ENCODE results near the gene ARMH1. TPM values are rescaled to one million over a fixed set of nuclear protein-coding genes. Genes with fewer than 3 reads are reported as not detected.
A peak's percentile ranks its signal among the peaks of the same experiment; 100 is the strongest.
"Not testable (repeated sequence)": the region's sequence is repeated elsewhere in the genome, so short reads cannot be mapped to it uniquely, and the experiment has no call there.

The ARMH1 gene
- total and polyA plus RNA-seq, 2 experiments from 2014 or later: 1.4 to 1.6 TPM

GRCh38 chr1:44743211-44743610 is 68.7 kb downstream of the ARMH1 start:
- H3K9me3 ChIP-seq (ENCODE audit: low read depth): no peaks in the 10 kb centered on the region
- peak; percentile 24 for DNase-seq
- H3K36me3 ChIP-seq (ENCODE audit: low read depth): no peaks in the 10 kb centered on the region
- no peaks in the 10 kb centered on the region for H3K9me2 ChIP-seq (ENCODE audit: insufficient read depth)
- H2AFZ ChIP-seq: peak overlapping the region; percentile 64; the same call in 1 of the 2 replicates
- no peak overlapping the region for H3K27ac ChIP-seq
- no peaks in the 10 kb centered on the region for H4K20me1 ChIP-seq (ENCODE audit: insufficient read depth)
- H3K4me2 ChIP-seq (ENCODE audit: unreplicated experiment): no peak overlapping the region
- in situ Hi-C loops (cut with MboI): no loop called here
- H3K79me2 ChIP-seq (ENCODE audit: insufficient read depth): peaks cover 69% of the 10 kb centered on the region
- no peak overlapping the region; the same call in 1 of the 2 replicates for H3K9ac ChIP-seq
- peaks cover 12% of the 10 kb centered on the region; the same call in 1 of the 2 replicates for H3K4me1 ChIP-seq (ENCODE audit: insufficient read depth)
- 95% methylated on average over 1 of the region's 1 CpG for WGBS, 2 experiments (ENCODE audit: low coverage in 1 of 2, low lambda C conversion rate in 2 of 2, missing lambda C conversion rate in 2 of 2)
- TF ChIP-seq EZH2phosphoT487 (IDR thresholded peaks at IDR 0.05; ENCODE audit: insufficient read depth, low read depth) (no peak), EZH2 (IDR thresholded peaks at IDR 0.05; ENCODE audit: insufficient read depth, poor library complexity, severe bottlenecking) (no peak)
- H3K27me3 ChIP-seq (replicated peaks; ENCODE audit: insufficient read depth): no peaks in the 10 kb centered on the region
- H3F3A ChIP-seq (ENCODE audit: insufficient read depth): no peaks in the 10 kb centered on the region
- no peak overlapping the region for H3K4me3 ChIP-seq

GRCh38 chr1:44747878-44748277 is 73.4 kb downstream of the ARMH1 start:
- Histone ChIP-seq H3K9ac (no peak overlapping the region), H3K4me1 (ENCODE audit: insufficient read depth) (0 out of 2 replicates have a peak, but pooled peaks cover under 1% of the 10 kb centered on the region), H3K9me2 (ENCODE audit: insufficient read depth) (no peaks in the 10 kb centered on the region), H3K36me3 (ENCODE audit: low read depth) (no peaks in the 10 kb centered on the region), H4K20me1 (ENCODE audit: insufficient read depth) (no peaks in the 10 kb centered on the region), H3K9me3 (ENCODE audit: low read depth) (no peaks in the 10 kb centered on the region), H3F3A (ENCODE audit: insufficient read depth) (no peaks in the 10 kb centered on the region), H3K27me3 (replicated peaks; ENCODE audit: insufficient read depth) (no peaks in the 10 kb centered on the region), H2AFZ (no peak overlapping the region), H3K4me2 (ENCODE audit: unreplicated experiment) (no peak overlapping the region), H3K79me2 (ENCODE audit: insufficient read depth) (peaks cover 37% of the 10 kb centered on the region), H3K27ac (no peak overlapping the region), H3K4me3 (no peak overlapping the region)
- TF ChIP-seq EZH2 (IDR thresholded peaks at IDR 0.05; ENCODE audit: insufficient read depth, poor library complexity, severe bottlenecking) (no peak), EZH2phosphoT487 (IDR thresholded peaks at IDR 0.05; ENCODE audit: insufficient read depth, low read depth) (no peak)
- no peak for DNase-seq
- in situ Hi-C loops (cut with MboI): no loop called here
- WGBS, 2 experiments (ENCODE audit: low coverage in 1 of 2, low lambda C conversion rate in 2 of 2, missing lambda C conversion rate in 2 of 2): 73 to 79% methylated on average over 3 of the region's 3 CpGs

- no peaks in the 10 kb centered on the region for H3K79me2 ChIP-seq (ENCODE audit: insufficient read depth)
- H3K9me2 ChIP-seq (ENCODE audit: insufficient read depth): no peaks in the 10 kb centered on the region
- TF ChIP-seq EZH2phosphoT487 (IDR thresholded peaks at IDR 0.05; ENCODE audit: insufficient read depth, low read depth) (no peak), EZH2 (IDR thresholded peaks at IDR 0.05; ENCODE audit: insufficient read depth, poor library complexity, severe bottlenecking) (no peak)
- H3K27me3 ChIP-seq (replicated peaks; ENCODE audit: insufficient read depth): no peaks in the 10 kb centered on the region
- H3K9ac ChIP-seq: no peak overlapping the region
- H2AFZ ChIP-seq: no peak overlapping the region
- H3K4me1 ChIP-seq (ENCODE audit: insufficient read depth): no peaks in the 10 kb centered on the region
- WGBS, 2 experiments (ENCODE audit: low coverage in 1 of 2, low lambda C conversion rate in 2 of 2, missing lambda C conversion rate in 2 of 2): 98 to 100% methylated on average over 2 of the region's 2 CpGs
- H3K36me3 ChIP-seq (ENCODE audit: low read depth): no peaks in the 10 kb centered on the region
- DNase-seq: no peak
- H3K27ac ChIP-seq: no peak overlapping the region
- H3K9me3 ChIP-seq (ENCODE audit: low read depth): no peaks in the 10 kb centered on the region
- no peak overlapping the region for H3K4me2 ChIP-seq (ENCODE audit: unreplicated experiment)
- H3K4me3 ChIP-seq: no peak overlapping the region
- H4K20me1 ChIP-seq (ENCODE audit: insufficient read depth): no peaks in the 10 kb centered on the region
- H3F3A ChIP-seq (ENCODE audit: insufficient read depth): no peaks in the 10 kb centered on the region
- in situ Hi-C loops (cut with MboI): no loop called here
Observed at GRCh38 chr1:44757420-44757819, 82.9 kb downstream of the ARMH1 start.

DNA sequence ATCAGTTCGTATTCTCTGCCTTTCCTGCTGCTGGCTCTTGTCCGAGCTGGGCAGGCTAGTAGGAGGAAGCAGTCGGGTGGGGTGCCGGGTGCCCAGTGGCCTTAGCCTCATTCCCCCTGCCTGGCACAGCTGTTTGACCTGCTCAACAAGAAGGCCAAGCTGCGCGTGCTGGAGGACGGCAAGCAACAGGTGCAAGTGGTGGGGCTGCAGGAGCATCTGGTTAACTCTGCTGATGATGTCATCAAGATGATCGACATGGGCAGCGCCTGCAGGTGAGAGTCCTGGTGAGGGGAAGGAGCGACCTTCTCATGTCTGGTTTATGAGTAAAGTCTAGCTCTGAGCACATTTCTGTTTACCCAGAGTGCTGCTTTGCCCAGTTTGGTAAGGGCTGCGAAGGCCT is 84.6 kb downstream of the ARMH1 start:
- Histone ChIP-seq H3K4me2 (ENCODE audit: unreplicated experiment) (no peak overlapping the region), H3K4me3 (no peak overlapping the region), H3K9me3 (ENCODE audit: low read depth) (no peaks in the 10 kb centered on the region), H3F3A (ENCODE audit: insufficient read depth) (no peaks in the 10 kb centered on the region), H3K4me1 (ENCODE audit: insufficient read depth) (no peaks in the 10 kb centered on the region), H2AFZ (no peak overlapping the region), H3K9me2 (ENCODE audit: insufficient read depth) (no peaks in the 10 kb centered on the region), H3K27ac (no peak overlapping the region), H4K20me1 (ENCODE audit: insufficient read depth) (no peaks in the 10 kb centered on the region), H3K36me3 (ENCODE audit: low read depth) (no peaks in the 10 kb centered on the region), H3K27me3 (replicated peaks; ENCODE audit: insufficient read depth) (no peaks in the 10 kb centered on the region), H3K79me2 (ENCODE audit: insufficient read depth) (no peaks in the 10 kb centered on the region), H3K9ac (no peak overlapping the region)
- DNase-seq: no peak
- WGBS, 2 experiments (ENCODE audit: low coverage in 1 of 2, low lambda C conversion rate in 2 of 2, missing lambda C conversion rate in 2 of 2): 90 to 92% methylated on average over 11 of the region's 11 CpGs
- TF ChIP-seq EZH2phosphoT487 (IDR thresholded peaks at IDR 0.05; ENCODE audit: insufficient read depth, low read depth) (no peak), EZH2 (IDR thresholded peaks at IDR 0.05; ENCODE audit: insufficient read depth, poor library complexity, severe bottlenecking) (no peak)
- in situ Hi-C loops (cut with MboI): no loop called here

DNA sequence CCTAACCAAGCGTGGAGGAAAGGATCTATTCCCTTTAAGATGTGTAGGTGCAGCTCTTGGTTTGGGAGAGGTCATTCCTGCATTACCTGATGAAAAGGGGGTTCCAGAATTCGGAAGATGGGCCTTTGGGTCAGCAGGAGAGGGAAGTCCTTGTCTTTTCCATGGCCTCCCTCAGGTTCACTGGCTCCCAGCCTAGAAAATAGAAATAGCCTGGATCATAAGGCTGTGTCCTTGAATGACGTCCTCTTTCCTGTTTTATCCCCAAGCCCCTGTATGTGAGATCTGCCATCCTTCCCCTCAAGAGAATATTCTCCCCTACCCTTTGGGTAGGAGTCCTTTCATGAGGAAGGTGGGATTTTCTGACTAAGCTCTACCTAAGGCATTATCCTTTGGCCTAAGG is 86.4 kb downstream of the ARMH1 start:
- Histone ChIP-seq H3K27me3 (replicated peaks; ENCODE audit: insufficient read depth) (no peaks in the 10 kb centered on the region), H2AFZ (no peak overlapping the region), H3F3A (ENCODE audit: insufficient read depth) (no peaks in the 10 kb centered on the region), H3K9me2 (ENCODE audit: insufficient read depth) (no peaks in the 10 kb centered on the region), H3K36me3 (ENCODE audit: low read depth) (no peaks in the 10 kb centered on the region), H3K4me1 (ENCODE audit: insufficient read depth) (no peaks in the 10 kb centered on the region), H3K4me3 (no peak overlapping the region), H3K27ac (no peak overlapping the region), H3K9me3 (ENCODE audit: low read depth) (no peaks in the 10 kb centered on the region), H3K79me2 (ENCODE audit: insufficient read depth) (no peaks in the 10 kb centered on the region), H4K20me1 (ENCODE audit: insufficient read depth) (no peaks in the 10 kb centered on the region), H3K9ac (no peak overlapping the region), H3K4me2 (ENCODE audit: unreplicated experiment) (no peak overlapping the region)
- no peak for TF ChIP-seq EZH2 (IDR thresholded peaks at IDR 0.05; ENCODE audit: insufficient read depth, poor library complexity, severe bottlenecking)
- no peak for TF ChIP-seq EZH2phosphoT487 (IDR thresholded peaks at IDR 0.05; ENCODE audit: insufficient read depth, low read depth)
- WGBS, 2 experiments (ENCODE audit: low coverage in 1 of 2, low lambda C conversion rate in 2 of 2, missing lambda C conversion rate in 2 of 2): 79 to 84% methylated on average over 3 of the region's 3 CpGs
- DNase-seq: no peak
- in situ Hi-C loops (cut with MboI): no loop called here

GRCh38 chr1:44766421-44766820 is 91.9 kb downstream of the ARMH1 start:
- H3K9ac ChIP-seq; H3F3A ChIP-seq (ENCODE audit: insufficient read depth); H3K79me2 ChIP-seq (ENCODE audit: insufficient read depth); H3K9me2 ChIP-seq (ENCODE audit: insufficient read depth); H3K27me3 ChIP-seq (replicated peaks; ENCODE audit: insufficient read depth); in situ Hi-C loops (cut with MboI); H3K4me1 ChIP-seq (ENCODE audit: insufficient read depth); H2AFZ ChIP-seq; H3K27ac ChIP-seq; H3K36me3 ChIP-seq (ENCODE audit: low read depth); H3K4me3 ChIP-seq; H3K4me2 ChIP-seq (ENCODE audit: unreplicated experiment); H3K9me3 ChIP-seq (ENCODE audit: low read depth); H4K20me1 ChIP-seq (ENCODE audit: insufficient read depth); DNase-seq: not testable (repeated sequence)
- WGBS, 2 experiments (ENCODE audit: low coverage in 1 of 2, low lambda C conversion rate in 2 of 2, missing lambda C conversion rate in 2 of 2): 98 to 99% methylated on average over 6 of the region's 6 CpGs
